Measurements from ENCODE around the gene RAB3C.

The RAB3C gene

GRCh38 chr5:58842852-58843251 lies 260.0 kb downstream of the RAB3C start:
- DNase-seq = no peak

- DNase-seq = no peak
Observed at GRCh38 chr5:58844395-58844794, 261.5 kb downstream of the RAB3C start.

GRCh38 chr5:58847041-58847440 lies 264.2 kb downstream of the RAB3C start:
- no peak for DNase-seq

GRCh38 chr5:58849223-58849622 lies 266.3 kb downstream of the RAB3C start:
- DNase-seq = no peak

- DNase-seq = no peak
Observed at GRCh38 chr5:58849921-58850667, 267.2 kb downstream of the RAB3C start.

- no peak for DNase-seq
Observed at GRCh38 chr5:58851153-58851552, 268.3 kb downstream of the RAB3C start.

- no peak for DNase-seq
Observed at GRCh38 chr5:58851571-58851970, 268.7 kb downstream of the RAB3C start.

- no peak for DNase-seq
Observed at GRCh38 chr5:58852566-58852965, 269.7 kb downstream of the RAB3C start.

GRCh38 chr5:58854441-58854840 lies 271.6 kb downstream of the RAB3C start:
- no peak for DNase-seq

GRCh38 chr5:58855851-58856739 lies 273.2 kb downstream of the RAB3C start:
- no peak for DNase-seq

GRCh38 chr5:58857609-58858008 lies 274.7 kb downstream of the RAB3C start:
- no peak for DNase-seq

GRCh38 chr5:58860680-58861079 lies 277.8 kb downstream of the RAB3C start:
- no peak for DNase-seq

GRCh38 chr5:58868931-58869330 lies 286.1 kb downstream of the RAB3C start:
- no peak for DNase-seq

- no peak for DNase-seq
Observed at GRCh38 chr5:58871648-58872242, 288.9 kb downstream of the RAB3C start.

- DNase-seq = no peak
Observed at GRCh38 chr5:58872670-58873273, 289.9 kb downstream of the RAB3C start.

- DNase-seq = no peak
Observed at GRCh38 chr5:58875599-58875998, 292.7 kb downstream of the RAB3C start.

GRCh38 chr5:58885260-58885659 lies 302.4 kb downstream of the RAB3C start:
- no peak for DNase-seq

- DNase-seq = peak; percentile 78
Observed at GRCh38 chr5:58886315-58887207, 303.7 kb downstream of the RAB3C start.

GRCh38 chr5:58887311-58887710 lies 304.4 kb downstream of the RAB3C start:
- DNase-seq = no peak

- DNase-seq = no peak
Observed at GRCh38 chr5:58887721-58888409, 305.0 kb downstream of the RAB3C start.

- DNase-seq = no peak
Observed at GRCh38 chr5:58890265-58890664, 307.4 kb downstream of the RAB3C start.

GRCh38 chr5:58890701-58891085 lies 307.8 kb downstream of the RAB3C start:
- no peak for DNase-seq

All from right forelimb (tissue), 1 donor.